Measurements from ENCODE around the gene FHOD3. TPM values are rescaled to one million over a fixed set of nuclear protein-coding genes. Genes with fewer than 3 reads are reported as not detected.

FHOD3 gene
- total and polyA plus RNA-seq, 2 of the 13 experiments (the other 11 are each of a cell fraction or from before 2014, with no cell fraction given), result 0.07 TPM; not detected in 1

GRCh38 chr18:36828630-36829361, 531.3 kb downstream of the FHOD3 start, which contains the start of the genes KIAA1328 and TPGS2 (continued):
- TF ChIP-seq U2AF1 (optimal IDR thresholded peaks at IDR 0.05; ENCODE audit: low read depth, low read length), result peak; percentile 23
- TF ChIP-seq TBX3 (IDR thresholded peaks at IDR 0.05; ENCODE audit: borderline replicate concordance), result no peak
- peak; percentile 62; the same call in 1 of the 2 replicates for TF ChIP-seq ZNF556 (CRISPR knock-in tag; IDR thresholded peaks at IDR 0.05; ENCODE audit: borderline replicate concordance)
- TF ChIP-seq RNF2 (conservative IDR thresholded peaks at IDR 0.05; ENCODE audit: low read depth), result peak; percentile 85
- no peak for TF ChIP-seq CENPX (CRISPR knock-in tag; IDR thresholded peaks at IDR 0.05)
- no peak for TF ChIP-seq ZNF776 (CRISPR knock-in tag; IDR thresholded peaks at IDR 0.05)
- peak; percentile 89; the same call in 1 of the 2 replicates for TF ChIP-seq TFDP2 (CRISPR knock-in tag; IDR thresholded peaks at IDR 0.05)
- TF ChIP-seq ZNF121 (CRISPR knock-in tag; IDR thresholded peaks at IDR 0.05), result peak; percentile 71
- peak; percentile 61 for TF ChIP-seq UBTF (CRISPR knock-in tag; IDR thresholded peaks at IDR 0.05)
- TF ChIP-seq AKAP8 (CRISPR knock-in tag; IDR thresholded peaks at IDR 0.05), result no peak
- TF ChIP-seq SNAPC2 (CRISPR knock-in tag; IDR thresholded peaks at IDR 0.05), result 0 out of 2 replicates have a peak, but pooled peaks have one; percentile 18
- TF ChIP-seq SP4 (CRISPR knock-in tag; IDR thresholded peaks at IDR 0.05), result peak; percentile 71
- TF ChIP-seq STAG1 (CRISPR knock-in tag; IDR thresholded peaks at IDR 0.05), result 0 out of 2 replicates have a peak, but pooled peaks have one; percentile 4
- TF ChIP-seq ZNF547 (CRISPR knock-in tag; IDR thresholded peaks at IDR 0.05), result peak; percentile 71; the same call in 1 of the 2 replicates
- peak; percentile 90; the same call in 1 of the 2 replicates for TF ChIP-seq THAP7 (CRISPR knock-in tag; IDR thresholded peaks at IDR 0.05)
- peak; percentile 48 for TF ChIP-seq XRCC5 (optimal IDR thresholded peaks at IDR 0.05; ENCODE audit: low read length)
- 0 out of 4 replicates have a peak, but pooled peaks of 1 of the 2 experiments have one; percentile 21 for TF ChIP-seq ATF4 (CRISPR knock-in tag; IDR thresholded peaks at IDR 0.05)
- peak; percentile 80 for TF ChIP-seq SP2 (CRISPR knock-in tag; IDR thresholded peaks at IDR 0.05)
- peak; percentile 36 for TF ChIP-seq E2F1 (CRISPR knock-in tag; IDR thresholded peaks at IDR 0.05)
- TF ChIP-seq RXRA (CRISPR knock-in tag; IDR thresholded peaks at IDR 0.05), result peak; percentile 45; the same call in 1 of the 2 replicates
- 0 out of 2 replicates have a peak, but pooled peaks have one; percentile 22 for TF ChIP-seq ZNF879 (CRISPR knock-in tag; IDR thresholded peaks at IDR 0.05)
- TF ChIP-seq ZNF850 (CRISPR knock-in tag; conservative IDR thresholded peaks at IDR 0.05), result no peak

All from HepG2 (cell line).